HG03521 (cell line): ENCODE data around the gene PTX4.
"Not testable (repeated sequence)": the region's sequence is repeated elsewhere in the genome, so short reads cannot be mapped to it uniquely, and the experiment has no call there.

Experiments used
- ATAC-seq: cut with Tn5 transposase; IDR thresholded peaks from one replicate; pipeline ENCODE4 v1.9.1; 2021; ENCODE audit warnings: mild to moderate bottlenecking, moderate library complexity; ENCODE audit not compliant: unreplicated experiment

Gene PTX4

GRCh38 chr16:1487395-1488053, 1.2 kb downstream of the PTX4 start:
- ATAC-seq = no peak

- no peak for ATAC-seq
Observed at GRCh38 chr16:1486551-1487390, 2.0 kb downstream of the PTX4 start.

DNA sequence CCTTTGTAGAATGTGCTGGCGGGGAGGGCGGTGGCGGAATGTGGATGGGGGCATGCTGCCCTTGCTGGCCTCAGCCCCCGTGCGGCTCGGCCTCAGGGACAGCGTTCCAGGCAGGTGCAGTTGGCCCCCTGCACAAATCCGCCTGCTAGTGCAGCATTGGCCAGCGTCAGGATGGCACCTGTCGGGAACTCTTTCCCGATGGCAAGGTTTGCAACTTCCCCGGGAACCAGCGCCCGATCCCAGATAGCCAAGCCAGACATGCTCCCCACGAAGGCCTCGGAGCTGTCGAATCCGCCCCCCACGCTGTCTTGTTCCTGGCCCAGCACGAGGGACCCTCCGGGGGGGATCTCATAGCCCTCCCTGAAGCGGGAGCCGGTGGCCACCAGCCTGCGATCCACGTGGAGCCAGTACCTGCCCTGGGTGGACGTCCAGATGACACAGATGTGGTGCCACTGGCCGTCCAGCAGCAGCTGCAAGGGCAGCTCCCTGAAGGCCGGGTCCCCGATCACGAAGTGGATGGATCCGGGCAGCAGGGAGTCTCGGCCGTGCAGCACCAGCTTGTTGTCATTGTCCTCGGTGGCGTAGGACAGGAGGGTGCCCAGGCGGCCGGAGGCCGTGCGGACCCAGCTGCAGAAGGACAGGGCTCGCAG, 2.8 kb downstream of the PTX4 start:
- ATAC-seq = no peak

DNA sequence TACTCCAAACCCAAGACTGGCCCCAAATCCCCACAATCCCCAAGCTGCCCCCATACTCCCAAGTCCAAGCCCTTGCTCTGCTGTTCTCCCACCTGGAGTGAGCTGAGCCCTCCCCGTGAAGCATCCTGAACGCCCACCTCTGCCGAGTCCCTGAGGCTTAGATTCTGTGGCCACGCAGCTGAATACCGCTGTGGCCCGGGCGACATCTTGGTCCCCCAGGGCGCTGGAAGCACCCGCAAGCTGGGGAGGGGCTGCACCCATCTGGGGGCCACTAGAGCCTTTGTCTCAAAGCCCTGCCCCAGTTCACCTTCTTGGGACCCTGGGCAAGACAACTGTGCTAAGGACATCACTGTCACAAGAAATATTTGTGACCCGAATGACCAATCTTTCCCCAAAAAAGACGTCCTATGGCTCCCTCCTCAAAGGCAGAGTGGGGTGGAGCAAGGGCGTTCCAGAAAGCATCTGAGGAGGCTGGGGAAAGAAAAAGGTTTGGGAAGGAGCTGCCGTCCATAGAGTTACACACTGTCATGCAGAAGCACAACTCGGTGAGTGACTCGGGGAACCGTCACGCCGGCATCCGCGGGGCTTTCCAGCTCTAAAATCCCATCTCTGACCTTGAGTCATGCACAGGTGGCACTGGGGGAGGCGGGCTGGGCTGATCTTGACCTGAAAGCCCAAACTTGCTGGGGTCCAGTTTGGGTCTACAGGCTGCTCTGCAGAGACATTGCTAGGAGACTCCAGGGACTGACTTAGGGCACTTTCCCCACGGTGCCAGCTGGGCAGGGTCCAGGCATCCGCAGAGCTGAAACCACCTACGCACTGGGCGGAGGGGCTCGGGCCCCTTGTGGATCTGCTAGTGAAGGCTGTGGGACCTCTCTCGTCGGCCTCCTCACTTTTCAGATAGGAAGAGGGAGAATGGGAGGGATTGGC, 6.6 kb downstream of the PTX4 start:
- no peak for ATAC-seq

GRCh38 chr16:1478937-1479336, 9.8 kb downstream of the PTX4 start:
- not testable (repeated sequence) for ATAC-seq

DNA sequence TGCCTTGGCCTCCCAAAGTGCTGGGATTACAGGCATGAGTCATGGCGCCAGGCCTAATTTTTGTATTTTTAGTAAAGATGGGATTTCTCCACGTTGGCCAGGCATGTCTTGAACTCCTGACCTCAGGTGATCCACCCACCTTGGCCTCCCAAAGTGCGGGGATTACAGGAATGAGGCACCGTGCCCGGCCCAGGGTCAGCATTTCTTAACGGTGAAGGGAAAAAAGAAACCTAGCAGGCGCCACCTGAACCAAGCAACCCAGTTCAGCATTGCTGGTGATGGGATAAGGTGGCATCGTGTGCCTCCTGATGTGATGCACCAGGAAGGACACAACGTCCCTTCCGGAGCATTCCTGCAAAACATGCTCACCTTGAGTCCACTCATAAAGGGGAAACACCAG, 11.7 kb downstream of the PTX4 start:
- no peak for ATAC-seq

DNA sequence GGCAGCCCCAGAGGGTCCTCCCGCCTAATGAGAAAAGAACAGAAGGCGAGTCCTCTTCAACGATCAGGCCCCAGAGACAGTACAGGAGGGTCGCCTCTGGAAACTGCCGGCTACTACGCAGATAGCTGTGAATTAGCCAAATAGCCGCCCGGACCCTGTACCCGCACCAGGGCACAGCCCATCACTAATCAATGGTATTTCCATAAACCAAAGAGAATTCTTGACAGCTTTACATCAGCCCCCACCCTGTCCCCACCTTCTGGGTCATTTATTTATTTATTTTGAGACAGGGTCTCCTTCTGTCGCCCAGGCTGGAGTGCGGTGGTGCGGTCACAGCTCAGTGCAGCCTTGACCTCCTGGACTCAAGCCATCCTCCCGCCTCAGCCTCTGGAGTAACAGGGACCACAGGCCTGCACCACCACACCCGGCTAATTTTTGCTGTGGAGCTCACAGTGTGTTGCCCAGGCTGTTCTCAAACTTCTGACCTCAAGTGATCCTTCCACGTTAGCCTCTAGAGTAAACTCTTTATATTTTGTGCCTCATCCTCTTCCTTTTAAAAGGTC, 13.1 kb downstream of the PTX4 start:
- peak; percentile 9 for ATAC-seq

- peak; percentile 85 for ATAC-seq
Observed at GRCh38 chr16:1474796-1475551, 13.8 kb downstream of the PTX4 start, which contains the start of gene CLCN7. Gene CLCN7, minus strand, starts transcription at chr16:1475028. Its CDS starts 54 bp downstream, at chr16:1474974.

- ATAC-seq = peak; percentile 26
Observed at GRCh38 chr16:1474082-1474795, 14.5 kb downstream of the PTX4 start.

DNA sequence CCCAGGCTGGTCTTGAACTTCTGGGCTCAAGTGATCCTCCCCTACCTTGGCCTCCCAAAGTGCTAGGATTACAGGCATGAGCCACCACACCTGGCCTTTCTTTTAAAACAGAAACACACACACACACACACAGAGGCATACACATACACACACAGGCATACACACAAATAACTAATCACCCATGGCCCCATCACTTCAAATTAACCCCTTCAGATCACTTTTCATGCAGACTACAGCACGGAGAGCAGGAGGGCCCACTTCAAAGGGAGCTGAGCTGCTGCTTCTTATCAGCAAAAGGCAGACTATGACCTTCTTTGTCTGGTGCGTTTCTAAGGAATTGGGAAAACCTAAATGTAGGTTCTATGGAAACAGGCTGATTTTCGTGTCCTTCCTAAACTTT, 15.8 kb downstream of the PTX4 start:
- ATAC-seq = no peak

DNA sequence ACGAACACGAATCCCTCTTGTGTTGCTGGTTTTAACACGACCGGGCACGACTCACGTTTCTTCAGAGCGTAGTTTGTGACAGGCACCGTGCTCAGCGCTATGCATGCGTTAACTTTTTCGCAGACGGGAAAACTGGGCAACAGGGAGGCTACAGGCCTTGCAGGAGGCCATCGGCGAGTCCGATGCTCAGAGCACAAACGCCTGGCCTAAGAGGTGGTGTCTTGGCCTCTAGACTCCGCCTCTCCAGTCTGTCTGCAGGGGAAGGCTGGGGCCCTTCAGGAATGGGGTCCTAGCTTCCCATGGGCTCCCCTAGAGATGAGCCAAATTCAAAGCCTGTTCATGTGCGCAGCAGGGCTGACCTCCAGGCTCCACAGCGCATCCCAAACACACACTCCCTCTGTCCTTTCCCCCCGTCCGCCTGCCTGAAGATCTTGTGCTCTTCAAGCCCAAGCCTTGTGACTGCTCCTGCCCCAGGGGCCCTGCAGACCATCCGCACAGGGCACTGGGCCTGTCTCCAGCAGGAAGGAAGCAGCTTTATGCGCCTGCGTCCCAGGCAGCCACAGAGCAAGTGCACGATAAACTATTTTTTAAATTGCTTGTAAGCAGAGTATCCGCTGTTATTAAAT, 17.1 kb downstream of the PTX4 start:
- no peak for ATAC-seq

- no peak for ATAC-seq
Observed at GRCh38 chr16:1470481-1471251, 18.1 kb downstream of the PTX4 start.

DNA sequence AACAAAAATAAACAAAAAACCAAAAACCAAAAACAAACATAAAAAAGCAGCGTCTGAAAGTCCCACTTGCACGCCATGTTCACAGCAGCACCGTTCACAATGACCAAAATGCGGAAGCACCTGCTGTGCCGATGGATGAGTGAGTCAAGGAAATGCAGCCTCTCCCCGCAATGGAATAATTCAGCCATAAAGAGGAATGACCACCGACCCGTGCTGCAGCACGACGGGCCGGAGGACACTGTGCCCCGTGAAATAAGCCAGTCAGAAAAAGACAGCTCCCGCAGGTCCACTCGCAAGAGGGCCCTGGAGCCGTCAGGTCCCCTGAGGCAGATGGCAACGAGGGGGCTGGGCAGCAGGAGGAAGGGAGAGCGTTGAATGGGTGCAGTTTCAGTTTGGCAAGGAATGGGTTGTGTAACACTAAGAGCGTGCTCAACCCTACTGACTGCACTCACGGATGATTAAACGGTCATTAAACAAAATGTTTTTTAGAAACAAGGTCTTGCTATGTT, 19.0 kb downstream of the PTX4 start:
- ATAC-seq = no peak

- ATAC-seq = not testable (repeated sequence)
Observed at GRCh38 chr16:1469141-1469540, 19.6 kb downstream of the PTX4 start.

GRCh38 chr16:1468426-1468810, 20.3 kb downstream of the PTX4 start:
- no peak for ATAC-seq

GRCh38 chr16:1466968-1467521, 21.7 kb downstream of the PTX4 start:
- ATAC-seq = no peak

DNA sequence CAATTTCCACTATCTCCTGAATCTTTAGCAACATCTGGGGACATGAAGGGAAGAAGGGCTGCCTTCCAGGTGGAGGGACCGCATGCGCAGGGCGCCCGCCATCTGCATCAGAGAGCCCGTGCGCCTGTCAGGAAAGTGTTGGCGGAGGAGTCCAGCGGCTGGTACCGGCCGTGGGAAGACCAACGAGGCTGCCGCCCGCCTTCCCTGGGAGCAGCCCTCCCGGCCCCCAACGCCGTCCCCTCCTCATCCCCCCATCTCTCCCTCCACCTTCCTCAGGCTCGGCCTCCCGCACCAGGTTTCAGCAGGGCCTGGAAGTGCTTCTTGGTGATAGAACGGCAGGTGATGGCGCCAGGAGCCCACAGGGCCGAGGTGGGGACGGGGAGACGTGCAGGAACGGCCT, 22.7 kb downstream of the PTX4 start:
- no peak for ATAC-seq
